Pancreas (tissue), 10 donors: ENCODE data around the gene TNFSF8. TPM values are rescaled to one million over a fixed set of nuclear protein-coding genes. Genes with fewer than 3 reads are reported as not detected.

Source experiments
- ATAC-seq, 4 donors: fragments of 200-7000 bp; cut with Tn5 transposase; one replicate each; pipeline versions ENCODE4 v1.8.0 to v1.9.1; 2020; ENCODE audit warnings: mild to moderate bottlenecking in 4 of 4, moderate library complexity in 4 of 4
- DNase-seq, 6 donors: peaks; one replicate each; pipeline ENCODE4 v3.0.0-alpha.2; 2020
- FAIRE-seq: peaks from 2 replicates; lab custom pipeline; 2012; peaks lifted over from hg19 to GRCh38; lab: Jason Lieb, UNC
- H3K27ac ChIP-seq, 4 donors: fragments of 200-600 bp; sonication (generic); 1 replicate in 3 of 4; 2 replicates in 1 of 4; pipeline versions ENCODE4 v1.5.0 to v1.8.0; 2020
- H3K27me3 ChIP-seq, 4 donors: fragments of 200-600 bp; one replicate each; pipeline ENCODE4 v1.8.0; 2021
- H3K36me3 ChIP-seq, 3 donors: fragments of 200-600 bp; sonication (generic) in 1 of 3; one replicate each; pipeline versions ENCODE4 v1.5.0 to v1.8.0; 2020 to 2021
- H3K4me1 ChIP-seq, 3 donors: fragments of 200-600 bp; one replicate each; pipeline ENCODE4 v1.8.0; 2021
- H3K4me3 ChIP-seq, 4 donors: fragments of 200-600 bp; sonication (generic) in 2 of 4; one replicate each; pipeline versions ENCODE4 v1.5.0 to v1.8.0; 2020 to 2021
- H3K9me3 ChIP-seq, 4 donors: fragments of 200-600 bp; one replicate each; pipeline ENCODE4 v1.8.0; 2021
- WGBS, 2 donors: extraction: QIAGEN DNeasy Blood & Tissue Kit; methylation state at CpG; one replicate each; pipeline ENCODE4 v1.1.7; 2013; 5-methylcytosine and 5-hydroxymethylcytosine counted together
- intact Hi-C, 3 donors: fragments of 100-400 bp; cut with DNase I; formaldehyde crosslinking; loops; one replicate each; pipeline versions ENCODE4 v1.11.1 to v1.14.2; 2022
- polyA plus RNA-seq, 2 donors: library from polyadenylated mRNA; stranded (reverse); fragments of 200-250 nt; gene quantifications; one replicate each; pipeline ENCODE4 v1.2.3, GENCODE V29; 2013
- total RNA-seq, 6 donors: library from RNA; stranded (reverse); fragmentation: NEBNext Ultra II Directional in 4 of 6; extraction: Animal tissue kit (Norgen Biotek cat#: 25700) in 4 of 6; gene quantifications; one replicate each; pipeline versions ENCODE4 v1.2.1 to v1.2.4, GENCODE V29; 2021 to 2023
- TF ChIP-seq, protein P1 (sequence below), 4 donors: fragments of 200-600 bp; sonication (generic) in 3 of 4; IDR thresholded peaks; one replicate each; pipeline versions ENCODE4 v1.5.0 to v1.8.0; 2021; ENCODE audit warnings: antibody characterized with exemption in 4 of 4
- donor health status: healthy with polysubstance abuse.
- donor health status: DM: no; HTN: no; CAD: no; lungs with moderate emphysema.
- donor health status: DM: no; HTN: no; CAD: no.
- donor health status: control.
- donor health status: control.
- donor health status: Bipolar disorder and iron deficiency.
- donor health status: DM: yes; HTN: yes; CAD: no.
- donor health status: DM: no; HTN: no; CAD: no.
- donor health status: DM: no; HTN: no; CAD: no.
- donor health status: DM: yes; HTN: yes; CAD: no.

Gene TNFSF8
- total and polyA plus RNA-seq, 8 donors, result 0.05 to 1.0 (median 0.31) TPM

DNA sequence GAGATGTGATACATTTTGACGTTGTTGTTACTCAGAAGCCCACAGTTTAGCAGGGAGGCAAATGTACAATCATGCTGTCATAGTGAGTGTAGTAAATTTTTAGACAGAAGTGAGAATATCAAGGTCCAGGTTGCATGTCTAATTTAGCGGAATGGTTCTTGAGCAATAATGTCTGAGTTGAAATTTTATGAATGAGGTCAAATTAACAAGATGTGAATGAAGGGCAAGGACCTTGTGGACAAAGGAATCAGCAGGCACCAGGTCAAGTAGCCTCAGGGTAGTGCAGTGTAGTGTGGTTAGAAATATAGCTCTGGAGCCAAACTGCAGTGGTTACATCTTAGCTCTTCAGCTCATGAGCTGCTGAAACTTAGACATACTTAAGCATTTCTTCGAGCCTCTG lies 36.2 kb downstream of the TNFSF8 start:
- TF ChIP-seq, protein P1, sequence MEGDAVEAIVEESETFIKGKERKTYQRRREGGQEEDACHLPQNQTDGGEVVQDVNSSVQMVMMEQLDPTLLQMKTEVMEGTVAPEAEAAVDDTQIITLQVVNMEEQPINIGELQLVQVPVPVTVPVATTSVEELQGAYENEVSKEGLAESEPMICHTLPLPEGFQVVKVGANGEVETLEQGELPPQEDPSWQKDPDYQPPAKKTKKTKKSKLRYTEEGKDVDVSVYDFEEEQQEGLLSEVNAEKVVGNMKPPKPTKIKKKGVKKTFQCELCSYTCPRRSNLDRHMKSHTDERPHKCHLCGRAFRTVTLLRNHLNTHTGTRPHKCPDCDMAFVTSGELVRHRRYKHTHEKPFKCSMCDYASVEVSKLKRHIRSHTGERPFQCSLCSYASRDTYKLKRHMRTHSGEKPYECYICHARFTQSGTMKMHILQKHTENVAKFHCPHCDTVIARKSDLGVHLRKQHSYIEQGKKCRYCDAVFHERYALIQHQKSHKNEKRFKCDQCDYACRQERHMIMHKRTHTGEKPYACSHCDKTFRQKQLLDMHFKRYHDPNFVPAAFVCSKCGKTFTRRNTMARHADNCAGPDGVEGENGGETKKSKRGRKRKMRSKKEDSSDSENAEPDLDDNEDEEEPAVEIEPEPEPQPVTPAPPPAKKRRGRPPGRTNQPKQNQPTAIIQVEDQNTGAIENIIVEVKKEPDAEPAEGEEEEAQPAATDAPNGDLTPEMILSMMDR (IDR thresholded peaks at IDR 0.05), result no peak
- Histone ChIP-seq H3K9me3 (no peaks in the 10 kb centered on the region), H3K27ac (no peak overlapping the region), H3K36me3 (no peaks in the 10 kb centered on the region), H3K4me3 (no peak overlapping the region), H3K27me3 (no peaks in the 10 kb centered on the region), H3K4me1 (peaks cover 0 to 9% (median 0%) of the 10 kb centered on the region in 3 donors)
- WGBS, 2 donors, result 70 to 75% methylated on average over 3 of the region's 3 CpGs
- DNase-seq (no peak), FAIRE-seq (no peak), ATAC-seq (no peak)
- intact Hi-C loops, result loop anchor here in 1 of 3 donors (10.0 kb wide), 1 partner anchor 149 kb away; no protein-coding TSS in a partner anchor

DNA sequence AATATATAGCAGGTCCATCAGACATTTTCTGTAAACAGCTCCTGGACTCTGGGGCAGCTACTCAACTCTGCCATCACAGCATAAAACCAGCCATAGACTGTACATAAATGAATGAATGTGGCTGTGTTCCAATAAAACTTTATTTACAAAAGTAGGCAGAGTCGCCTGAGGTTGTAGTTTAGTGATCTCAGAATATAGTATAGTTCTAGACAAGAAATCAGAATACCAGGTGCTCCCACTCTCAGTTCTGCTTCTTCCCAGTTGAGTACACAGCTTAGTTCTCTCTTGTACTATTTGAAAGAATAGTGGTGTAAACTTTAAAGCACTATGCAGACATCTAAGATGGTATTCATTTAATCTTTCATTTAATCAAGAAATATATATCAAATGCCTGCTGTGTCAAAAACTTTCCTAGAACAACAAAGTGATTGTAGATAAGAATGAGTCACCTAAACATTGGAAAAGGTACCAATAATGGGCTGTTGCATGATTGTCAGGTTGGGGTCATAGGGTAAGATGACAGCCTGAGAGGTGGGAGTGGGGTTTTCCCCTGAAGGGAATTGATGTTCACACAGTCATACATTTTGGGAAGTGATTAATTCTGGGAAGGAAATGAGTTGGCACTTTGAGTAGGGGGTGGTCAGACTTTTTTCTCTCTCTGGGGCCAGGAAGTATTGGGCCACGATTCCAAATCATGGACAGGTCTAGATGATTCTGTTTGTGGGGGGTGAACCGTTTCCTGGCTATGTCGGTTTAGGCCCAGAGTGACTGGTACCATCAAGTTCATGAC lies 37.0 kb downstream of the TNFSF8 start:
- ATAC-seq (no peak), FAIRE-seq (no peak), DNase-seq (no peak)
- H3K36me3 ChIP-seq, result no peaks in the 10 kb centered on the region
- no peaks in the 10 kb centered on the region for H3K9me3 ChIP-seq
- intact Hi-C loops, result loop anchor here in 1 of 3 donors (10.0 kb wide), 1 partner anchor 149 kb away; no protein-coding TSS in a partner anchor
- peaks cover 0 to 9% (median 0%) of the 10 kb centered on the region in 3 donors for H3K4me1 ChIP-seq
- H3K27me3 ChIP-seq, result no peaks in the 10 kb centered on the region
- no peak overlapping the region for H3K4me3 ChIP-seq
- WGBS, 2 donors, result 84 to 91% methylated on average over 4 of the region's 4 CpGs
- H3K27ac ChIP-seq, result no peak overlapping the region
- TF ChIP-seq, protein P1 (IDR thresholded peaks at IDR 0.05), result no peak

- ATAC-seq, result no peak
- H3K27ac ChIP-seq, result no peak overlapping the region
- intact Hi-C loops, result loop anchor here in 1 of 3 donors (10.0 kb wide), 1 partner anchor 145 kb away; no protein-coding TSS in a partner anchor
- H3K4me3 ChIP-seq, result no peak overlapping the region
- H3K36me3 ChIP-seq, result no peaks in the 10 kb centered on the region
- TF ChIP-seq, protein P1 (IDR thresholded peaks at IDR 0.05), result no peak
- no peaks in the 10 kb centered on the region for H3K4me1 ChIP-seq
- no peaks in the 10 kb centered on the region for H3K9me3 ChIP-seq
- 79 to 91% methylated on average over 3 of the region's 3 CpGs for WGBS, 2 donors
- no peak for FAIRE-seq
- DNase-seq, result no peak
- H3K27me3 ChIP-seq, result no peaks in the 10 kb centered on the region
Measured at GRCh38 chr9:114889802-114890224, 40.6 kb downstream of the TNFSF8 start.

GRCh38 chr9:114888607-114889006 lies 41.8 kb downstream of the TNFSF8 start:
- WGBS, 2 donors, result 65 to 71% methylated on average over 4 of the region's 4 CpGs
- H3K4me1 ChIP-seq, result no peaks in the 10 kb centered on the region
- H3K4me3 ChIP-seq, result no peak overlapping the region
- no peaks in the 10 kb centered on the region for H3K27me3 ChIP-seq
- no peak overlapping the region for H3K27ac ChIP-seq
- no peaks in the 10 kb centered on the region for H3K9me3 ChIP-seq
- FAIRE-seq (no peak), ATAC-seq (no peak), DNase-seq (no peak)
- TF ChIP-seq, protein P1 (IDR thresholded peaks at IDR 0.05), result no peak
- no peaks in the 10 kb centered on the region for H3K36me3 ChIP-seq
- intact Hi-C loops, result no loop called here

- FAIRE-seq, result no peak
Measured at GRCh38 chr9:114887963-114888362, 42.4 kb downstream of the TNFSF8 start.

More at GRCh38 chr9:114887963-114888362, 42.4 kb downstream of the TNFSF8 start:
- H3K4me1 ChIP-seq, result no peaks in the 10 kb centered on the region
- no peaks in the 10 kb centered on the region for H3K36me3 ChIP-seq
- DNase-seq, result no peak
- H3K27me3 ChIP-seq, result no peaks in the 10 kb centered on the region
- no peak overlapping the region for H3K27ac ChIP-seq
- no peaks in the 10 kb centered on the region for H3K9me3 ChIP-seq
- TF ChIP-seq, protein P1 (IDR thresholded peaks at IDR 0.05), result no peak
- intact Hi-C loops, result no loop called here
- H3K4me3 ChIP-seq, result no peak overlapping the region
- no peak for ATAC-seq
- WGBS, 2 donors, result 88 to 90% methylated on average over 2 of the region's 2 CpGs
